ENCODE data around the gene ZNF526.
A peak's percentile ranks its signal among the peaks of the same experiment; 100 is the strongest.

GRCh38 chr19:42254850-42255765 lies 35.0 kb downstream of the ZNF526 start, which contains the start of gene ERF:
- peak in 2 of 6 experiments; percentile 12 to 13 for TF ChIP-seq CTCF (IDR thresholded peaks at IDR 0.05)
- TF ChIP-seq POLR2A (IDR thresholded peaks at IDR 0.05) = peak in 3 of 4 donors; percentile 97 to 99 (median 99)

All from esophagus squamous epithelium (tissue), 4 donors.